Mesodermal cell (in vitro differentiated cells): ENCODE measurements around the gene HS1BP3.

Experiments
- H3K27ac ChIP-seq: 2 replicates; pipeline ENCODE4 v1.7.0; 2013; ENCODE audit warnings: mild to moderate bottlenecking, low read depth, low read length, moderate library complexity; ENCODE audit not compliant: severe bottlenecking
- H3K36me3 ChIP-seq: 2 replicates; pipeline ENCODE4 v1.7.1; 2013; ENCODE audit warnings: mild to moderate bottlenecking, low read length, moderate library complexity; ENCODE audit not compliant: control insufficient read depth, insufficient read depth
- H3K4me1 ChIP-seq: one replicate; pipeline ENCODE4 v1.7.1; 2013; ENCODE audit warnings: mild to moderate bottlenecking, low read length; ENCODE audit not compliant: insufficient read depth, control insufficient read depth, poor library complexity, severe bottlenecking
- H3K4me3 ChIP-seq: 2 replicates; pipeline ENCODE4 v1.7.0; 2013; ENCODE audit warnings: low read length, control low read depth, mild to moderate bottlenecking; ENCODE audit not compliant: insufficient read depth, poor library complexity, severe bottlenecking; ENCODE audit errors: extremely low read depth
- H3K9me3 ChIP-seq: 2 replicates; pipeline ENCODE4 v1.7.1; 2013; ENCODE audit warnings: mild to moderate bottlenecking, low read length, moderate library complexity; ENCODE audit not compliant: control insufficient read depth
- WGBS, 2 experiments: methylation state at CpG; one replicate each; pipeline ENCODE4 v1.1.5; 2013; ENCODE audit warnings: missing lambda C conversion rate in 2 of 2; ENCODE audit not compliant: insufficient coverage in 2 of 2; 5-methylcytosine and 5-hydroxymethylcytosine counted together

Gene HS1BP3

DNA sequence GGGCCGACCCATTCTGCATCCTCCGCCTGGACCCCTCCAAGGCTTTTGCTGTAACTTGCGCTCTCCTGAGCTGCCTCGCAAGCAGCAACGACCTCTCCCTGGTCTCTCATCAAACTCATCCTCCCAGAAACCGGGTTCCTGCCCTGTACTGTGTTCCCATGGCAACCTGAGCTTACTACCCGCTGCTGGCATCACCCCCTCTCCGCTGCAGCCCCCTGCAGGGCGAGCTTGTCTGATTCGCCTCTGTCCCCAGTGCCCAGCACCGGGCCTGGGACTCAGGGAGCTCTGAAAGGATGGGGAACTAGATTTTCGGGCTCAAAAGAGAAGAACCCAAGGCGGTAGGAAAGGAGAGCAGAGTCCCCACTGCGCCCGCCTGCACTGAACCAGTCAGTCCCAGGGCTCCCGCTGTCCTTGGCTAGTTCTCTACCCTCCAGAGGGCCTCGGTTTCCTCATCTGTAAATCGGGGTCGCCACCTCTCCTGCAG lies 463 bp downstream of the HS1BP3 start:
- H3K27ac ChIP-seq, result peak overlapping the region; percentile 67
- 14 to 19% methylated on average over 18 to 19 of the region's 19 CpGs for WGBS, 2 experiments

GRCh38 chr2:20649976-20650375 lies 922 bp downstream of the HS1BP3 start:
- Histone ChIP-seq H3K9me3 (no peaks in the 10 kb centered on the region), H3K27ac (no peak overlapping the region), H3K4me3 (peak overlapping the region; percentile 76), H3K36me3 (peaks cover 2% of the 10 kb centered on the region), H3K4me1 (peaks cover 13% of the 10 kb centered on the region)
- 87 to 92% methylated on average over 6 of the region's 7 CpGs for WGBS, 2 experiments

More for the DNA sequence above, 463 bp downstream of the HS1BP3 start:
- H3K36me3 ChIP-seq, result no peaks in the 10 kb centered on the region
- no peaks in the 10 kb centered on the region for H3K9me3 ChIP-seq
- H3K4me3 ChIP-seq, result peak overlapping the region; percentile 76
- H3K4me1 ChIP-seq, result peaks cover 13% of the 10 kb centered on the region

GRCh38 chr2:20649576-20649975 lies 1.3 kb downstream of the HS1BP3 start:
- Histone ChIP-seq H3K9me3 (no peaks in the 10 kb centered on the region), H3K27ac (no peak overlapping the region), H3K4me1 (peaks cover 13% of the 10 kb centered on the region), H3K36me3 (peaks cover 6% of the 10 kb centered on the region), H3K4me3 (no peak overlapping the region)
- WGBS, 2 experiments, result 88 to 96% methylated on average over 2 to 10 of the region's 11 CpGs

DNA sequence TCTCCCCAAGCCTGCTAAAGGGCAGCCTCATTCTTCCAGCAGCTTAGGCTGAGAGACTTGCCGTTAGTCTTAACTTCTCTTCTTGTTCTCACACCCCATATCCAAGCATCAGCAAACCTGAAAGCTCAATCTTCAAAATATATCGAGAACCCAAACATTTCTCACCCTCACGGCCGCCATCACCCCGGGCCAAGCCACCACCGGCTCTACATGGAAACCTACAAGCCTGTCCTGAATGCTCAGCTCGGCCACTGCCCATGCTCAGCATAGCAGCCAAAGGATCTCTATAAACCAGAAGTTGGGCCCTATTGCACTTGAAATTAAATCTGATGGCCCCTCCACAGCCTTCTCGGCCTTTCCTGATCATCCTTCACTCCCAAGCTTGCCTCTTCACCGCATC lies 2.1 kb downstream of the HS1BP3 start:
- WGBS, 2 experiments, result 94 to 97% methylated on average over 8 to 9 of the region's 9 CpGs

GRCh38 chr2:20648206-20648605 lies 2.7 kb downstream of the HS1BP3 start:
- H3K4me3 ChIP-seq, result no peak overlapping the region
- WGBS, 2 experiments, result 94 to 96% methylated on average over 4 of the region's 4 CpGs
- peaks cover 8% of the 10 kb centered on the region for H3K36me3 ChIP-seq

More for the DNA sequence above, 2.1 kb downstream of the HS1BP3 start:
- Histone ChIP-seq H3K9me3 (no peaks in the 10 kb centered on the region), H3K27ac (no peak overlapping the region), H3K4me3 (no peak overlapping the region), H3K36me3 (peaks cover 8% of the 10 kb centered on the region), H3K4me1 (peaks cover 13% of the 10 kb centered on the region)

DNA sequence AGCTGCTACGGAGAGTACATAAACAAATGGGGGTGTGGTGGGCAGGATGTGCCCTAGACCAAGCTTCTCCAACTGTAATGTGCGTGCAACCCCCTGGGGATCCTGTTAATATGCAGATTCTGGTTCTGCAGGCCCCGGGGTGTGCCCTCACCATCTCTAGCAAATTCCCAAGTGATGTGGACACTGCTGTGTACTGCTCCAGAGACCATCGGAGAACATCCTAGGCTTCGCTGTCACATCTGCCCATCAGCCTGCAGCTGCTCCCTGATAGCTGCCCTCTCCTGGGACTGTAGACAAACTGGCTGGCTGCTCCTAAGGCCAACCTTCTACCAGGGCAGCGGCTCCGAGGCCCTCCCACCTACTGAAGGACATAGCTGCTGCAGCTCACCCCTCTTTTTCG lies 3.2 kb downstream of the HS1BP3 start:
- Histone ChIP-seq H3K36me3 (peaks cover 11% of the 10 kb centered on the region), H3K4me3 (no peak overlapping the region), H3K4me1 (peaks cover 13% of the 10 kb centered on the region), H3K27ac (no peak overlapping the region), H3K9me3 (no peaks in the 10 kb centered on the region)
- WGBS, 2 experiments, result 86 to 88% methylated on average over 7 of the region's 8 CpGs

More at GRCh38 chr2:20648206-20648605, 2.7 kb downstream of the HS1BP3 start:
- Histone ChIP-seq H3K9me3 (no peaks in the 10 kb centered on the region), H3K27ac (no peak overlapping the region), H3K4me1 (peaks cover 13% of the 10 kb centered on the region)

GRCh38 chr2:20647211-20647610 lies 3.7 kb downstream of the HS1BP3 start:
- H3K4me3 ChIP-seq, result no peak overlapping the region
- 94 to 95% methylated on average over 3 of the region's 3 CpGs for WGBS, 2 experiments
- no peaks in the 10 kb centered on the region for H3K9me3 ChIP-seq
- H3K36me3 ChIP-seq, result peaks cover 13% of the 10 kb centered on the region
- peaks cover 10% of the 10 kb centered on the region for H3K4me1 ChIP-seq
- H3K27ac ChIP-seq, result no peak overlapping the region

GRCh38 chr2:20646446-20646845 lies 4.5 kb downstream of the HS1BP3 start:
- Histone ChIP-seq H3K4me3 (no peak overlapping the region), H3K9me3 (no peaks in the 10 kb centered on the region), H3K36me3 (peaks cover 13% of the 10 kb centered on the region), H3K27ac (no peak overlapping the region), H3K4me1 (peaks cover 14% of the 10 kb centered on the region)
- 84 to 94% methylated on average over 17 to 19 of the region's 20 CpGs for WGBS, 2 experiments

DNA sequence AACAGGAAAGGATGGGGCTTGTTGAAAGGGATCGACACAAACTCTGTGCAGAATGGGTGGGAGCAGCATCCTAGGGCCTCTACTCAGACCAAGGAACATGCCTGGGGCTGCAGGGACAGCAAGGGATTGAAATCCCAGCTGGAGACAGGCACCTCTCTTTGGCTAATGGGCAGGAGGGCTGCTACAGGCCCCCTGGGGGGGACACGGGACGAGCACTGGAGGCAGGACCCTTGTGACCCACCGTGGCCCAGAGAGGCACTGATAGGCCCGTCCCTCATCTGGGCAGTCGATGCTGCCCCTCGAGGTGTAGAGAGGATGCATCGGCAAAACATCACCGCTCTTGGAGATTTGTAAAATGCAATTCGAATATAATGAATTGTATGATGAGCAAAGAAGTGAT lies 5.1 kb downstream of the HS1BP3 start:
- no peak overlapping the region for H3K4me3 ChIP-seq
- H3K9me3 ChIP-seq, result no peaks in the 10 kb centered on the region
- WGBS, 2 experiments, result 87 to 91% methylated on average over 7 to 10 of the region's 10 CpGs
- peaks cover 13% of the 10 kb centered on the region for H3K36me3 ChIP-seq
- H3K27ac ChIP-seq, result no peak overlapping the region
- H3K4me1 ChIP-seq, result peaks cover 11% of the 10 kb centered on the region

- 95 to 96% methylated on average over 9 to 12 of the region's 14 CpGs for WGBS, 2 experiments
- Histone ChIP-seq H3K9me3 (no peaks in the 10 kb centered on the region), H3K4me3 (no peak overlapping the region), H3K4me1 (peaks cover 11% of the 10 kb centered on the region), H3K36me3 (peaks cover 14% of the 10 kb centered on the region), H3K27ac (no peak overlapping the region)
These were observed 5.6 kb downstream of the HS1BP3 start for GRCh38 chr2:20645301-20645701.

DNA sequence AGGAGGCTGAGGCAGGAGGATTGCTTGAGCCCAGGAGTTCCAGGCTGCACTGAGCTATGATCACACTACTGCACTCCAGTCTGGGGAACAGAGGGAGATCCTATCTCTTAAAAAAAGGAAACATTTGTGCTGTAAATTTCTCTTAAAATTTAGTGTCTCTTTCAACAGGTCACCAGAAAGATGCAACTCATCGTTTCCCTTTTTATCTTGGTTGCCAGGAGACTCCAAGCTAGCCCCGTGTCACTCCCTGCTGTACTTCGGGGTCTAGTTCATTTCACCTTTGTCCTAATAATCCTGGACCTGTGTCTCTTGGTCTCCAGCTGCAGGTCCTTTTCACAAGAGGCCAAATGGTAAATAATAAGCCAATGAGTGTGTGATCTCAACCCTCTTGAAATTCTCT lies 7.1 kb downstream of the HS1BP3 start:
- 83 to 86% methylated on average over 3 of the region's 3 CpGs for WGBS, 2 experiments
- H3K9me3 ChIP-seq, result no peaks in the 10 kb centered on the region
- no peak overlapping the region for H3K4me3 ChIP-seq
- no peak overlapping the region for H3K27ac ChIP-seq
- peaks cover 8% of the 10 kb centered on the region for H3K4me1 ChIP-seq
- peaks cover 25% of the 10 kb centered on the region for H3K36me3 ChIP-seq
